ENCODE results near the gene CA6.

GRCh38 chr1:8992936-8993687 is 47.4 kb downstream of the CA6 start:
- TF ChIP-seq CTCF (IDR thresholded peaks at IDR 0.05) = peak in 1 of 5 experiments; percentile 5
- no peak for TF ChIP-seq POLR2A (IDR thresholded peaks at IDR 0.05)

All from tibial nerve (tissue), 3 donors.